GM12874 (cell line): ENCODE measurements around the gene DLST.

Source experiments
- CTCF ChIP-seq: IDR thresholded peaks from 2 replicates; pipeline ENCODE4 v1.5.1; 2011; ENCODE audit warnings: low read depth, mild to moderate bottlenecking, control low read depth, low read length, moderate library complexity; ENCODE audit not compliant: insufficient read depth

DLST gene

GRCh38 chr14:74855021-74855420, 26.7 kb upstream of the DLST start:
- no peak for TF ChIP-seq CTCF

DNA sequence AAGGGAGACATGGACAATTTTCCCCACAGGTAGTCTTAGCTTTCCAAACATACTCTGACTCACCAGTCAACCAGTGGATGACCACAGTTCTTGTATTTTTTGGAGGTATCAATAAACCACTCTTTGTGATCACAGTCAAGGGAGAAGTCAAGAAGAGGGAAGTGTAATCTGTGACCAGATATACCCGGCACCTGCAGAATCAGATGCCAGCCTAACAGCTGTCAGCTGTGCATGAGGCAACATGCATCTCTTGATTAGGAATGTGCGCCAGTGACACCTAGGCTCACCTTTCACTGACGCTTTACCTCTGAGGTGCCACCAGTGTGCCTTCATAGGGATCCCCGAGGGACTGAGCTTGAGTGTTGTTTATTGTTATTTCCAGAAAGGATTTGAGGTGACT, 25.8 kb upstream of the DLST start:
- TF ChIP-seq CTCF, result no peak

GRCh38 chr14:74856366-74856765, 25.4 kb upstream of the DLST start:
- TF ChIP-seq CTCF, result no peak

DNA sequence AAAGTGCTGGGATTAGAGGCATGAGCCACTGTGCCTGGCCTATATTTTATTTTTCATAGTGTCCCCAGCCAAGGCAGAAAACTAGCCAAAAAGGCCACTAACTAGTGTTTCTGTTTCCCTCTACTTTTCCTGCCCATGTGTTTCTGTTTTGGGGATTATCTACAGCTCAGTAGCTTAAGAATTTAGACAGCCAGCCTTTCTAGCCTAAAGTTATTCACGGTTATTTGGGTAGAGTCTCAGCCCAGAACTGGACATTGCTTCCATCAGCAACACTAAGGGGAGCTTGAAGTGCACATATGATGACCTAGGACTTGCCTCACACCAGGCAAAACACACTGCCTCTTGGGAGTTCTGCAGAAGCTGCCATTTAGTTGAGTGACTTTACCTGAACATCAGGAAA, 23.7 kb upstream of the DLST start:
- no peak for TF ChIP-seq CTCF

- TF ChIP-seq CTCF, result no peak
Measured at GRCh38 chr14:74859757-74860552, 21.8 kb upstream of the DLST start.

DNA sequence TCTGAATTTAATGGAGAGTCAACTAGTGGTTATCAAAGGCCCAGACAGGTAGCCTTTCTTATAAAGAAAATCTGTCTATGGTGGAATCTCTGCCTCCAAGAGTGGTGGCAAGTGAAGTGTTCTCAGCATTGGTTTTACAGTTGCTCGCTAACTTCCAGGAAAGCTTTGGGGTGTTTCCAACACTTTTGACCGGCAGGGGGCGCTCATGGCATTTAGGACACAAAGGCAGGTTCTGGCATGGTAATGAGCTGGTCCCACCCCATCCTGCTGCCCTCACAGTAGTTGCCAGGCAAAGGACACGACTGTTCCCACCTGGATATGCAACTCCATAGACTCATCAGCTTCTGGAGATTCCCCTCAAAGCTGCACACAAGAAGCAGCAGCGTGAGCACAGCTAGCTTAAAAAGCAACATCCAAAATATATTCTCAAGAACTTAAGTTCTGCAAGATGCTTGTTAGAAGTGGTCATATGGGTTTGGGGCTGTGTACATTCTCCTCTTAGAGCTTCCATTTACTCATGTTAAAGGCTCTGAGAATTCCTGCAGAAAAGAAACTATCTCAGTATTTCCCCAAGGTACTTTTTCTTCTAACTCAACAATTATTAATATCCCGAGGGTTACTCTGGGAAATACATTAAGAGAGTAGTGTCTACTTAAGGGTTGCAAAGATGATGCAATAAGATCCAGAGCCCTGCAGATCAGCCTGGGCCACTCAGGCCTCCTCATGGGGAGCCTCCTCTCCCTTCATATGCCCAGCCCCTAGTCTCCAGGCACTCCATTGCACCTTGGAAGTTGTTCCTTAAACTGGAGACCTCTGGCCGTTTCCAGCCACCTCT, 20.6 kb upstream of the DLST start:
- TF ChIP-seq CTCF, result peak; percentile 79

DNA sequence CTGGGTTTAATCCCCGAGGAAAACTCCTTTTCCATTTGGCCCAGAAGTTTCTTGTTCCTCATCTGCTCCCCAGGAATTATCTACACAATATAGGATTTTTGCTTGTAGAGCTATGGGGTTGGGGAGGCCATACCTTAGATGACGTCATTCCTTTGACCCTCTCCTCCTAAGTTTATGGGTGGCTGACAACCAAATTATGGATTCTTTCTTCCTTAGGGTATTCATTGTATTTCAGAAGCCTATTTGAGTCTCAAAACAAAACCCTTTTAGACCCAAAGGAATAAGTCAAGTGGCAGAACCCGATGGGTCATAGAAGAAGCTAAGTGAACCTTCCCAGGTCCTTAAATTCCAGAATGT, 20.0 kb upstream of the DLST start:
- no peak for TF ChIP-seq CTCF
